Left lung (tissue), 10 donors: ENCODE measurements around the gene HS6ST2. TPM values are rescaled to one million over a fixed set of nuclear protein-coding genes. Genes with fewer than 3 reads are reported as not detected.

ENCODE experiments used
- ATAC-seq: fragments of 200-7000 bp; cut with Tn5 transposase; one replicate; pipeline ENCODE4 v1.9.1; 2020; ENCODE audit warnings: moderate library complexity
- DNase-seq, 4 donors: peaks; one replicate each; pipeline ENCODE4 v3.0.0-alpha.2; 2013 to 2020
- H3K27ac ChIP-seq, 2 donors: fragments of 200-600 bp; sonication (generic) in 1 of 2; one replicate each; pipeline versions ENCODE4 v1.5.0 to v1.8.0; 2020 to 2021
- H3K27me3 ChIP-seq, 2 donors: fragments of 200-600 bp; sonication (generic) in 1 of 2; one replicate each; pipeline versions ENCODE4 v1.5.0 to v1.8.0; 2020 to 2021
- H3K36me3 ChIP-seq, 2 donors: fragments of 200-600 bp; sonication (generic) in 1 of 2; one replicate each; pipeline versions ENCODE4 v1.5.0 to v1.8.0; 2020 to 2021
- H3K4me1 ChIP-seq, 2 donors: fragments of 200-600 bp; one replicate each; pipeline ENCODE4 v1.8.0; 2021
- H3K4me3 ChIP-seq, 2 donors: fragments of 200-600 bp; sonication (generic) in 1 of 2; one replicate each; pipeline versions ENCODE4 v1.5.0 to v1.8.0; 2020 to 2021; ENCODE audit warnings: mild to moderate bottlenecking in 1 of 2
- H3K9me3 ChIP-seq, 2 donors: fragments of 200-600 bp; sonication (generic) in 1 of 2; one replicate each; pipeline versions ENCODE4 v1.5.0 to v1.8.0; 2020 to 2021
- CTCF ChIP-seq, 2 donors: fragments of 200-600 bp; sonication (generic) in 1 of 2; IDR thresholded peaks; one replicate each; pipeline versions ENCODE4 v1.5.0 to v1.8.0; 2021; ENCODE audit warnings: antibody characterized with exemption in 2 of 2
- intact Hi-C, 2 donors: fragments of 100-400 bp; cut with DNase I; formaldehyde crosslinking; loops; one replicate each; pipeline versions ENCODE4 v1.11.2 to v1.14.2; 2022
- polyA plus RNA-seq, 6 donors: library from polyadenylated mRNA; unstranded; fragments of 120-200 nt; gene quantifications; one replicate each; pipeline ENCODE4 v1.2.1, GENCODE V29; 2013; ENCODE audit not compliant: insufficient read length in 6 of 6
- total RNA-seq, 2 donors: library from RNA; stranded (reverse); fragmentation: NEBNext Ultra II Directional; extraction: Animal tissue kit (Norgen Biotek cat#: 25700); gene quantifications; one replicate each; pipeline ENCODE4 v1.2.1, GENCODE V29; 2021
- donor health status: DM: no; HTN: yes; CAD: no.
- donor health status: DM: no; HTN: no; CAD: no.

The HS6ST2 gene
- total and polyA plus RNA-seq, 8 donors: 1.0 to 22.9 (median 15.2) TPM

GRCh38 chrX:132662844-132663243 is 295.6 kb downstream of the HS6ST2 start:
- ATAC-seq (no peak), DNase-seq (no peak)
- H3K9me3 ChIP-seq: no peaks in the 10 kb centered on the region
- H3K4me1 ChIP-seq: no peaks in the 10 kb centered on the region
- intact Hi-C loops: no loop called here
- H3K4me3 ChIP-seq: no peak overlapping the region
- TF ChIP-seq CTCF (IDR thresholded peaks at IDR 0.05): no peak
- H3K27me3 ChIP-seq: peaks cover 0 to 4% of the 10 kb centered on the region in 2 donors
- H3K36me3 ChIP-seq: no peaks in the 10 kb centered on the region
- no peak overlapping the region for H3K27ac ChIP-seq

DNA sequence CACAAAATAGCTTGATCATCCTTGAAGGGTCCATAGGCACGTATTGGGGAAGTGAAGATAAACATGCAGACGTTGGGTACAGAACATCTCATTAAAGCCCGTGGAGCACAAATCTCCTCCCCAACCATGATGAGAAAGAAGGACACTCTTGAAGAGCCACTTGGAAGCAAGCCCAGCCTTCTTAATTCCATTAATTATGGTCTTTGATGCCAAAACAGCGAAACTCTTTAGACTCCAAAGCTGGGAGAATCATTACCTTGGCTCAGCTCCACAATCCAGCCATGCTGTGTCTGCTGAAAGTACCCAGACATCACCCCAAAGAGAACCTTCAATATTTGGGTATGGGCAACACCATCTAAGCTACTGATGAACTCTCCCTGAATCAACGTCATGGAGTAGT is 300.6 kb downstream of the HS6ST2 start:
- Histone ChIP-seq H3K4me3 (no peak overlapping the region), H3K9me3 (no peaks in the 10 kb centered on the region), H3K27ac (no peak overlapping the region), H3K36me3 (no peaks in the 10 kb centered on the region), H3K4me1 (no peaks in the 10 kb centered on the region), H3K27me3 (peaks cover 0 to 11% of the 10 kb centered on the region in 2 donors)
- intact Hi-C loops: no loop called here
- no peak for ATAC-seq
- no peak for TF ChIP-seq CTCF (IDR thresholded peaks at IDR 0.05)
- no peak for DNase-seq

DNA sequence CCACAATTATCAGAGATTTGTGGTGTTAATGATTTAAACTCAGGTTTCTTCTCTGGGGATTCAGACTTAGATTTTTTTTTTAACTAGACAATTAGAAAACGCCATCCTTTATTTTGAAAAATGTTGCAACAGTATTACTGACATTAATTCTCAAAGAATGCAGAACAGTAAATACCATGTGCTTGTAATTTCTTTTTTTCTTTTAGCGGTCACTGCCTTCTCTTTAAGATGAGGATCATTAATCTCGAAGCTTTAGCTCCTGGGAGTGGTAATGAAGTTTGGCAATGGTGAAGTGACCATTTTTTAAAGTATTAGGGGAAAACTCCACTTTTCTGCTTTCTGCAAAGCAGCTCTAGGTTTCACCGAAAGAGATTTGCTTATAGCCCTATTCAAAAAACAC is 305.6 kb downstream of the HS6ST2 start:
- no peak overlapping the region for H3K4me3 ChIP-seq
- DNase-seq (no peak), ATAC-seq (no peak)
- H3K4me1 ChIP-seq: no peaks in the 10 kb centered on the region
- H3K27ac ChIP-seq: no peak overlapping the region
- intact Hi-C loops: no loop called here
- H3K27me3 ChIP-seq: peaks cover 0 to 7% of the 10 kb centered on the region in 2 donors
- no peaks in the 10 kb centered on the region for H3K9me3 ChIP-seq
- TF ChIP-seq CTCF (IDR thresholded peaks at IDR 0.05): no peak
- H3K36me3 ChIP-seq: no peaks in the 10 kb centered on the region

DNA sequence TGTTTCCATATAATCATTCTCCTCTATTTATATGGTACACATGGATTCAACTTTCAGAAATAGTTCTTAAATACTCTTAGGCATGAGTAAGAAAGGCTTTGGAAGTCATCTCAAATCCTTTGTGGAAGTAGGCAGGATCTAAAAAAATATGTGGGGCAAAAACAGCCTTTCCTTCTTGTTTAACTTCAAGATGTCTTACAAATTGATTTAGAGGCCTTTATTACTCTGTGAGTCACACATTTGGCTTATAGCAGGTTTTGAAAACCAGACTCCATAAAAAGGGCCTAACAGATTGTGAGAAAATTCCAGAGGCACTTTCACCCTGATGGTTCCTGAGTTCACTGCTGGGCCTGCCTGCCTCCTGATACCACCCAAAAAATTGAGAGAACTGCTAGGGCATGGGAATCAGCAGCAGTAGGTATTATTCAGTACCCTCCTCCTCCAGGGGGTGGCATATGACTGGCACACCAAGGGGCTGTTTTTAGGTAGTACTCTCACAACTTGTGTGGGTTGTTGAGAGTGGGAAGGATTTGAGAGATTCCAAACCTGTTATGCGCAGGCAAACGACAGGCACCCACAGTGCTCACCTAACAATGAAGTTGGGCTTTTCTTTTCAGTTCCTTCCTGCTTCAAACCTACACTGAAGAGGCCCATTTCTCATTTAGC is 306.9 kb downstream of the HS6ST2 start:
- H3K27ac ChIP-seq: no peak overlapping the region
- H3K4me1 ChIP-seq: no peaks in the 10 kb centered on the region
- intact Hi-C loops: no loop called here
- TF ChIP-seq CTCF (IDR thresholded peaks at IDR 0.05): no peak
- DNase-seq (no peak), ATAC-seq (no peak)
- H3K27me3 ChIP-seq: peaks cover 0 to 5% of the 10 kb centered on the region in 2 donors
- H3K9me3 ChIP-seq: no peaks in the 10 kb centered on the region
- no peaks in the 10 kb centered on the region for H3K36me3 ChIP-seq
- no peak overlapping the region for H3K4me3 ChIP-seq

GRCh38 chrX:132648895-132649294 is 309.5 kb downstream of the HS6ST2 start:
- H3K36me3 ChIP-seq: no peaks in the 10 kb centered on the region
- no peak overlapping the region for H3K4me3 ChIP-seq
- H3K27ac ChIP-seq: no peak overlapping the region
- DNase-seq (no peak), ATAC-seq (no peak)
- H3K27me3 ChIP-seq: peaks cover 0 to 5% of the 10 kb centered on the region in 2 donors
- TF ChIP-seq CTCF (IDR thresholded peaks at IDR 0.05): no peak
- no peaks in the 10 kb centered on the region for H3K4me1 ChIP-seq
- no peaks in the 10 kb centered on the region for H3K9me3 ChIP-seq
- intact Hi-C loops: no loop called here
